SJSA1 (cell line): Measurements from ENCODE around the gene ELP4. TPM values are rescaled to one million over a fixed set of nuclear protein-coding genes. Genes with fewer than 3 reads are reported as not detected.

ENCODE experiments used
- DNase-seq, 2 experiments: peaks; one replicate each; pipeline ENCODE4 v3.0.0-alpha.2; 2015 to 2020; ENCODE audit warnings: low spot score in 2 of 2, low read depth in 1 of 2
- H3K27ac ChIP-seq: fragments of 250-450 bp; sonication (Bioruptor Pico); 2 replicates; pipeline ENCODE4 v1.5.1; 2020; ENCODE audit warnings: mild to moderate bottlenecking, moderate library complexity
- H3K27me3 ChIP-seq: fragments of 250-450 bp; sonication (Bioruptor Pico); replicated peaks from 2 replicates; pipeline ENCODE4 v1.5.1; 2020; ENCODE audit warnings: mild to moderate bottlenecking, moderate library complexity
- H3K36me3 ChIP-seq: fragments of 250-450 bp; sonication (Bioruptor Pico); 2 replicates; pipeline ENCODE4 v1.5.1; 2020; ENCODE audit warnings: mild to moderate bottlenecking
- H3K4me1 ChIP-seq: fragments of 250-450 bp; sonication (Bioruptor Pico); replicated peaks from 2 replicates; pipeline ENCODE4 v1.6.1; 2021; ENCODE audit warnings: mild to moderate bottlenecking
- H3K4me3 ChIP-seq: fragments of 250-450 bp; sonication (Bioruptor Pico); 2 replicates; pipeline ENCODE4 v1.5.1; 2020; ENCODE audit warnings: mild to moderate bottlenecking
- H3K9me3 ChIP-seq: fragments of 250-450 bp; sonication (Bioruptor Pico); replicated peaks from 2 replicates; pipeline ENCODE4 v1.5.1; 2020; ENCODE audit warnings: mild to moderate bottlenecking
- total RNA-seq: library from RNA; depleted of rRNA; stranded (reverse); fragments of >200 nt; shearing (Covaris generic); gene quantifications from 2 replicates; pipeline ENCODE4 v1.2.3, GENCODE V29; 2014

Gene ELP4
- total RNA-seq, 1 experiment from 2014 or later, result 33.8 TPM

DNA sequence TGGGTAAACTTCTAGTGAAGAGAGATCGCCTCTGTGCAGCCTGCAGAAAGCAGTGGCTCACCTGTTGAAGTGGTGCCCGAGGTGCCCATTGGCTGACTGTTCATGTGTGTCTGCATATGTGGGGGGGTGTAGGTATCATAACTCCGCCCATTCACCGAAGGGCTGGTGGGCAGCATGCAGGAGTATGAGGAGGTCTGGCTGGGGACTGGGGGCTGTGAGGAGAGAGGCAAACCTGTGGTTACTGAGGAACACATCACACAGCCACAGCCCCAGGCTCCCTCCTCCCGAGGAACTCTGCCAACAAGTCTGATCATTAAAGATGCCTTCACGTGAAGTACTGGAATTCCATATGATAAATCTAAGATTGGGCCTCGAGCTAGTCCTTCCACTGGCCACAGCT, 281.1 kb downstream of the ELP4 start:
- Histone ChIP-seq H3K4me1 (no peaks in the 10 kb centered on the region), H3K4me3 (no peak overlapping the region)
- no peak for DNase-seq

DNA sequence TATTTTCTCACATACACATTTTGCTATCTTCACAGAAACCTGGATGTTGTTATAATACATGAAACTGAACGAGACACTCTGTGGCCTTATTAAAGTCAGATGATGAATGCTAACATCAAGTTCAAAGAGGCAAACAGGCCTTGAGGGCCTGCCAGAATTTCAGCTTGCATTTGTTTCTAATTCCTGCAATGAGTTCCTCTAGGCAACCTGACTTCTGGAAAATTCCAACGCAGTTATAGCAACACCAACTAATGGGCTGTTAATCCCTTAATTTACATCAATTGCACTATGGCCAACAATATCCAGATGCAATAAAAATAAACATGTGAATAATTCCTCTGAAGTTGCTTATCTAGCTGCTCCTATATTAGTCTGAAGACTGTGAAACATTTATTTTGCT, 282.5 kb downstream of the ELP4 start:
- Histone ChIP-seq H3K27me3 (no peaks in the 10 kb centered on the region), H3K36me3 (no peaks in the 10 kb centered on the region), H3K9me3 (no peaks in the 10 kb centered on the region), H3K27ac (no peak overlapping the region), H3K4me3 (no peak overlapping the region), H3K4me1 (no peaks in the 10 kb centered on the region)
- DNase-seq, result no peak

More for the DNA sequence above, 281.1 kb downstream of the ELP4 start:
- Histone ChIP-seq H3K27ac (no peak overlapping the region), H3K9me3 (no peaks in the 10 kb centered on the region), H3K36me3 (no peaks in the 10 kb centered on the region), H3K27me3 (no peaks in the 10 kb centered on the region)

DNA sequence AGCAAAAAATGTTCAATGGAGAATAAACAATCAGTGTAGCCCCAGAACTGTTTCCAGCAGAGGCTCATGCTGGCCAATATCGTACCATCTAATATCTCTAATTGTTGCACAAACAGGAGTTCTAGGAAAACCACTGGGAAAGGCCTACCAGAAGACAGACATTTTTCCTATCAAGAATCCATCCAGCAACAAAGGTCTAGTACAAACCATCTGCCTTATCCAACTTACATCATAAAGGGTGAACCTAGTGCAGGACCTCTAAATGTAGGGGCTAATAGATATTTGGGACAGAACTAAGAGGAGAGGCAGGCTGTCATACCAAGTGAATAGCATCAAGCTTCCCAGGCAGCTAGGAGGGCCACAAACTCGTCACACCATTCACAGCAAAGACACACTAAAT, 282.9 kb downstream of the ELP4 start:
- Histone ChIP-seq H3K9me3 (no peaks in the 10 kb centered on the region), H3K4me3 (no peak overlapping the region), H3K4me1 (no peaks in the 10 kb centered on the region), H3K27me3 (no peaks in the 10 kb centered on the region), H3K36me3 (no peaks in the 10 kb centered on the region), H3K27ac (no peak overlapping the region)
- no peak for DNase-seq

DNA sequence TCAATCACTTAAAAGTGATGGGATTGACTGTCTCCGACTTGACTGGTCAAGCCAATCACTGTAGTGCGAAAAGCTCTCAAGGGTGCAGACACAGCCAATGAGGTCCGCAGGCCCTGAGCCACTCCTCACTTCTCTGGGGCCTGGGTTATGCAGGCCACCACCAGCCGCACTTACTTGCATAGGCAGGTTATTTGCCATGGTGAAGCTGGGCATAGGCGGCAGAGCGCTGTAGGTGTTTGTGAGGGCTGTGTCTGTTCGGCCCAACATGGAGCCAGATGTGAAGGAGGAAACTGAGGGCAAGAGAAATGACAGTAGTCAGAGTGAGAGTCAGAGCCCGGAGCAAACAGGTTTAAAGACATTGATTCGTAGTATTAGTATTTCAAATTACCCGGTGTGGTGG, 283.7 kb downstream of the ELP4 start:
- H3K27me3 ChIP-seq, result no peaks in the 10 kb centered on the region

DNA sequence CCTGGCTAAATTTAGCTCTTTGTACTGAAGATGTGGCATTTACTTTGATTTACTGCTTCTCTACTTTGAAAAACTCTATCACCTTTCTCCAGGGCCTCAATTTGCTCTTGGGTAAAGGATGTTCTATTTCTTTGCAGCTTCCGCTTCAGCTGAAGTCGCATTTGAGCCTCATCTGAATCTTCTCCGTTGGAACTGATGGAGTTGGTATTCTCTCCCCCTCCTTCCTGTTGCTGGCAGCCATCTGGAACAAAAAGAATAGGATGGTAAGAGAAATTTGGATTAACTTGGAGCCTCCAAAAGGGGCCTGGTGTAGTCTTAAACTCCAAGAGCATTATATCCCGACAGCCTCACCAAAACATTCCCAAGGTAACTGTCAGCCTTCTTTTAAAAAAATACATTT, 285.0 kb downstream of the ELP4 start:
- H3K4me1 ChIP-seq, result no peaks in the 10 kb centered on the region
- no peaks in the 10 kb centered on the region for H3K27me3 ChIP-seq
- H3K27ac ChIP-seq, result no peak overlapping the region
- H3K4me3 ChIP-seq, result no peak overlapping the region
- no peak for DNase-seq
- no peaks in the 10 kb centered on the region for H3K9me3 ChIP-seq
- H3K36me3 ChIP-seq, result no peaks in the 10 kb centered on the region

More for the DNA sequence above, 283.7 kb downstream of the ELP4 start:
- no peaks in the 10 kb centered on the region for H3K4me1 ChIP-seq
- DNase-seq, result no peak
- no peaks in the 10 kb centered on the region for H3K9me3 ChIP-seq
- H3K27ac ChIP-seq, result no peak overlapping the region
- H3K4me3 ChIP-seq, result no peak overlapping the region
- H3K36me3 ChIP-seq, result no peaks in the 10 kb centered on the region

DNA sequence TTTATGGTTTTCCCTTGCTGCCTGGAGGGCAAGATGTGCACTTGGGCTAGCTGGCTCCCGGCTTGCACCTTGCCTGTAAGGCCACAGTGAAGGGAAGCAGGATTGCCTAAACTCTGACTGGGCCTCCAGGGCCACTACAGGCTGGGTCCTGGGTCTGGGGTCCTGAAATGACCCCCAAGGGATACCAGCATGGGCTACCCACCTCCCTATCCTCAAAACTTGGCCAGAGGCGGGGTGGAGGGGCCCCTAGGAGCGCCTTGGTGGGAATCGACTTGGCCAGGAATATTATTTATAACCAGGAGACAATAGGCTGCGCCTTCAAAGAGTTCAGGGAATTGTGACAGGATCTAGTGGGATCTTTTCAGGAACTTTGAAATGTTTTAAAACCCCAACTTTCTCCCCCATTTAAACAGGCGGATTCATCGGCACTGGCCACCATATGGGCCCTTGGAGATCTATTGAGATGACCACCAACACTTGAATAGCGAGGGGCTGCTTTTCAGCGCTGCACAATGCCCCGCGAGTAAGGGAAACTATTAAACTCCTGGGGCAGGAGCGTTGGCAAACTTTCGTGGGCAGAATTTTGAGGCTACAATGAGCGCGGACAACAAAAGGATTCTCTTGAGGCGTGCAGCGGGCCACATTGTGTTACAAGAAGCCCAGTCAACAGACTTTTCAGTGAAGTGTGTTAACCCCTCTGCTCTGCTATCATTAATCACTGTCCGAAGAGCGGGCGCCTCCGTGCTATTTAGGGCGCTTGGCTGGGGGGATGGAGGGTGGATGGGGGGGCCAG, 286.3 kb downstream of the ELP4 start:
- Histone ChIP-seq H3K4me3 (no peak overlapping the region), H3K27me3 (no peaks in the 10 kb centered on the region), H3K36me3 (no peaks in the 10 kb centered on the region), H3K4me1 (no peaks in the 10 kb centered on the region), H3K9me3 (no peaks in the 10 kb centered on the region), H3K27ac (no peak overlapping the region)
- DNase-seq, result no peak

DNA sequence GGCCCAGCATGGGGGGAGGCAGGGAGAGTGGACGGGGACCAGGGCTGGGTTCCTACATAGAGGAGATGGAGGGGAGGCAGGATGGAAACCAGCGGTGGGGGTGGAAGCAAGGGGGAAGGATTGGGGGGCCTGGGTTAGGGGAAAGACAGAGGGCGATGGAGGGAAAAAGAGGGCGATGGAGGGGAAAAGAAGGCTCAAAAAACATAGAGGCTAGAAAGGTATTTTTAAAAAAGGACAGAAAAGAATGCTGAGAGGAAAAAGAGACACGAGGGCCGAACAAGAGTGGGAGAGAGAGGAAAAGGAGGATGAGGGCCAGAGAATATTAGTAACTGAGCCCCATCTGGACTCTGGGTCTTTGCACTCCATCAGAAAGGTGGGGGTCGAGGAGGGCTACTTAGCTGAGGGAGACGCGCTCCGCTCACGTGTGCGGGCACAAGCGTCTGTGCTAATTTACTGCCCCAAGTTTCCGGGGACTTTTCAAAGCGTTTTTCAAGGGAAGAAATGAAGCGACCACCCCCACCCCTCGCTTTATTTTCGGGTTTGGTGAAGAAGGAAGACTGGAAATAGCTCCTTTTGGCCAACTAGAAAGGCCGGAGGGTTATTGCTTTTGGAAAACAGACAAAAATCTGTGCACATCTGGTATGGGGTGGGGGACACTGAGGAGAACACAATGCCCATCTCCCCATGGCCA, 287.1 kb downstream of the ELP4 start:
- DNase-seq, result no peak
- Histone ChIP-seq H3K9me3 (no peaks in the 10 kb centered on the region), H3K36me3 (no peaks in the 10 kb centered on the region), H3K27ac (no peak overlapping the region), H3K4me1 (no peaks in the 10 kb centered on the region), H3K4me3 (no peak overlapping the region), H3K27me3 (no peaks in the 10 kb centered on the region)

DNA sequence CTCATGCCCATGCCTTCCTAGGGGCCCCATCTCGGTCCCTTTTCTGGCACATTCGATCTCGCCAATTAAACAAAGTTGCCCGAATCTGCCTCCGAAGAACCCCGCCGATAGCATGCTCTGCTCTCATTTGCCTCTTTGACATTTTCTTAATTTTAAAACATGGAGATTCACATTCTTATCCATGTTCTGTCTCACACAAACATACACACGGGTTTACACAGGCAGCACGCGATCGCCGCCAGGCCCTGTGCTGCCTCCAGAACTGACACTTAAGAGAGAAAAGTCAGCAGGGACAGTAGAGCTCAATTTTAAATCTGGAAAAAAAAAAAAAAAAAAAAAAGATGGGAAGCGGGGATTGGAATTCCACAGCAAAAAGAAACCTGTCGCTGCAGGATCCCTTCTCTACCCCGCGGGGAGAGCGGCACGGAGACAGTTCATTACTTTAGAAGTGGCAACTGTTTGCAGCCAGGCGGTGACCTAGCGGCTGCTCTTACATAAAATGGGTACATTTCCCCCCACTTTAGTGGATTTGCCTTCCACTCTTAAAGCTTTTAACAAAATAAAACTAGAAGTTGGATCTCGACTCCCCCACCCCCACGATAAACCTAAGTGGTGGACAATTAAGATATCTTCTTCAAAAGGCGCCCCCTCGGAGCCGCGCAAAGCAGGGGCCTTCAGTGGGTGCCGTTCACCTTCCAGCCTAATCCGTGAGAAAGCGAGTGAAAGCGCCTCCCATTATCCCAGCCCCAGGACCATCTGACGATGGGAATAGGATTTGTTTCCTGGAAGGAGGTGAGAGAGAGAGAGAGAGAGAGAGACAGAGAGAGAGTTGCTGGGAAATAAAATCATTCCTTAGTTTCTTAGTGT, 287.9 kb downstream of the ELP4 start:
- Histone ChIP-seq H3K27ac (no peak overlapping the region), H3K4me3 (no peak overlapping the region), H3K9me3 (no peaks in the 10 kb centered on the region), H3K36me3 (no peaks in the 10 kb centered on the region), H3K27me3 (no peaks in the 10 kb centered on the region), H3K4me1 (no peaks in the 10 kb centered on the region)
- no peak for DNase-seq

DNA sequence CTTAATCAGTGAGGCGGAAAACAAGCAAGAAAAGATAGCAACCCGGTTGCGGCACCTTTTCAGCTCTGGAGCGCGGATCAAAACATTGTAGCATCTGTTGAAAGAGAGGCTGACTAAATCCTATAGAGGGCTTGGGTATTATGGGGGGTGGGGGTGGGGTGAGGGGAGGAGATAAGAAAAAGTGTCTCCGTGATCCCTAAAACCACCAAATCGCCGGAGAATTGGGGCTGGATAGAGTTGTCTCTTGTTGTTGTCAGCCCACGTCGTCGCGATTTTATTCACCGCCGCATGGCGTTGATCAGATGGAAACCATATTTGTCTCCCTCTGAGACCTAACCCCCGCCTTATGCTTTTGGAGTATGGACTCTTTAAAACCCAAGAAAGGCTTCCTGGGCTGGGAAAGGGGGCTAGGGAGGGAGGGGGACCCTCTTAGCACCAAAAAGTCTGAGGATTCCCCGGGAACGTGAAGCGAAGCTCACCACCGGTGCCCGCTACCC, 288.5 kb downstream of the ELP4 start:
- no peaks in the 10 kb centered on the region for H3K27me3 ChIP-seq
- no peaks in the 10 kb centered on the region for H3K9me3 ChIP-seq
- H3K4me1 ChIP-seq, result no peaks in the 10 kb centered on the region
- no peak overlapping the region for H3K4me3 ChIP-seq
- no peaks in the 10 kb centered on the region for H3K36me3 ChIP-seq
- no peak for DNase-seq
- H3K27ac ChIP-seq, result no peak overlapping the region

DNA sequence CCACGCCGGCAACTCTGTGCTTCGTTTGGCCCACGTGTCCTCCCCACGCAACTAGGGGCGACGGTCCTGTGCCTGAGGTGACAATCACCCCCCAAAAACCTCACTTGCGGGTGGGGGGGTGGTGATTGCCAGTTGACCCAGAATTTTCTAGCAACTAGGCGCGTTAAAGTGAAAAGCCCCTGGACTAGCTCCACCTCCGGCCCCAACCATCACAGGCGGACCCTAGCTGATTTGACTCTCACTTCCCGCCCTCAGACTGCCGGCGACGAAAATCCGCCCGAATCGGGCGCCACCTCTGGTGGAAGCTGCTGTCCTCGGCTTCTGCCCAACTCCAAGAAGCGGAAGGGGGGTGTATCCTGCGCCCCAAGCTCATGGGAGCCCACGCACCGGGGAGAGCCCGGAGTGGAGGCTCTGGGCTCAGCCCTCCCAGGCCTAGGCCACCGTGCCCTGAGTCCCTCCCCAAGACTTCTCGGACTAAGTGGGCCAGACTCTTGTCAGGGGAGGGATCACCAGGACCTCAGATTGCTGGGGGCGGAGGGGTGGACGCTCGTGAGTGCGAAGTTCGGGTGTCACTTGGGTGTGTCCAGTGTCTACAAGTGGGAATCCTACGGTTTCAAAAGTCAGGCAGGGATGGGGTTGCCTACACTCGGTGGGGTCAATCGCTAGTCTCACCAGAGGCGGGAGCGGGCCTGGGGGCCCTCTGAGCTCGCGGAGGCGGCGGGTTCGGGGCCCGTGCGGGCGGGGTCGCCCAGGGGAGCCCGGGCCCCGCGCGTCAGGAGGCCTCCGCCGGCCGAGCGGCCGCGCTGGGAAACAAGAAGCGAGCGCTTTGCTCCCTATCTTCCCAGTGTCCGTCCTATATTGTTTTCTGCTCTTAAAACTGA, 289.2 kb downstream of the ELP4 start:
- H3K27ac ChIP-seq, result no peak overlapping the region
- no peak overlapping the region for H3K4me3 ChIP-seq
- H3K36me3 ChIP-seq, result no peaks in the 10 kb centered on the region
- no peak for DNase-seq
- no peaks in the 10 kb centered on the region for H3K27me3 ChIP-seq
- no peaks in the 10 kb centered on the region for H3K4me1 ChIP-seq
- no peaks in the 10 kb centered on the region for H3K9me3 ChIP-seq

DNA sequence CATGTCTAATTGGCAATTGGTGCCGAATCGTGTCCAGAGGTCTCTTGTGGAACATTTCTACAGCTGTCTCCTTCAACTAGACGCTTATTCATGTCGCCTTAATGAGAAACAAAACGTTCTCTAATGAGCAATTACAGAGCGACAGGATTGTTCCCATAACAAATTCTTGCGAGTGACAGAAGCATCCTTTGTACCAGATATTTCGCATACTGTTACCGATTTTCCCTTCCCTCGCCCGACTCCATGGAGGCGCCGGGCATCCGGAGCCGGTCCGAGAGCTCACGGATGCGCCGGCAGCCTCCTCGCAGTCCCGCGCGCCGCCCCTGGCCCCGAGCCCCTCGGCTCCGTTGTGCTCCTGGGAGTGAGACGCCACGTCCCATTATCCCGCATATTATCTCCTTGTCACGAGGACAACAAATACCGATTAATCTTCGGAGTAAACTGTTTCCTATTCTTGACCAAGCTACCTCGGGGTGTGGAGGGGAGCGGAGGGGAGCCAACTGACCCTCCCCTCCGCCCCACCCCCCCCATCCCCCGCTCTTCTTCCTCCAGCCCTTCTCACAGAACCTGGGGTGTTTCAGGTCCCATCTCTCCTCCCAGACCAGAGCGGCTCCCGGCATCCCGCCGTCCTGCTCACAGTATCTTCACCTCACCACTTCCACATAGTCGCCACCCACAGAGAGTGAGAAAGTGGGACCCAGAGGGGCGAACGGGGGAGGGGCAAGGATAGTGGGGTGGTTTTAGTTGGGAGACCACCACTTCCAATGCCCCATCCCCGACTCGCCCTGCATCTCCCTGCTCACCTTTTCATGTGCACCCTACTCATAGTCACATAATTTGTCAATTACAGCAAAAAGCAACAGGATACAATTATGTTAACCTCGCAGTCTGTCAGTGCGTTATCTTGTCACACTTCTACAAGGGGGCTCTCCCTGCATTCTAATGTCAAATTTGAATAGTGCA, 290.1 kb downstream of the ELP4 start:
- Histone ChIP-seq H3K4me3 (no peak overlapping the region), H3K27ac (no peak overlapping the region), H3K4me1 (no peaks in the 10 kb centered on the region), H3K36me3 (no peaks in the 10 kb centered on the region), H3K9me3 (no peaks in the 10 kb centered on the region), H3K27me3 (no peaks in the 10 kb centered on the region)
- DNase-seq, result no peak
